Upper lobe of left lung (tissue), 4 donors: ENCODE results near the gene KCNIP1.

ENCODE experiments used
- CTCF ChIP-seq, 6 experiments: fragments of 450-650 bp in 4 of 6; fragments of 200-600 bp in 2 of 6; sonication (generic) in 2 of 6; IDR thresholded peaks; one replicate each; pipeline ENCODE4 v1.5.1; 2016 to 2019; ENCODE audit warnings: antibody characterized with exemption in 6 of 6
- POLR2A ChIP-seq, 4 donors: fragments of 450-650 bp; IDR thresholded peaks; one replicate each; pipeline ENCODE4 v1.5.1; 2016 to 2017; ENCODE audit warnings: antibody characterized with exemption in 4 of 4, mild to moderate bottlenecking in 2 of 4

- TF ChIP-seq CTCF (IDR thresholded peaks at IDR 0.05) (no peak), POLR2A (IDR thresholded peaks at IDR 0.05) (no peak)
Observed at GRCh38 chr5:170504616-170505266, 921 bp downstream of the KCNIP1 start.
